Panc1 (cell line): ENCODE results near the gene TK2.

Source experiments
- CTCF ChIP-seq: fragments of 450-650 bp; IDR thresholded peaks from 2 replicates; pipeline ENCODE4 v1.5.1; 2017; ENCODE audit warnings: mild to moderate bottlenecking
- POLR2AphosphoS5 ChIP-seq: IDR thresholded peaks from 2 replicates; pipeline ENCODE4 v1.6.1; 2012; ENCODE audit warnings: mild to moderate bottlenecking, low read depth, low read length, moderate library complexity
- SIN3A ChIP-seq: IDR thresholded peaks from 2 replicates; pipeline ENCODE4 v1.6.1; 2012; ENCODE audit warnings: low read depth, mild to moderate bottlenecking, low read length, moderate library complexity, borderline replicate concordance; ENCODE audit not compliant: insufficient read depth
- TCF7L2 ChIP-seq: IDR thresholded peaks from 2 replicates; pipeline ENCODE4 v1.6.1; 2011; ENCODE audit warnings: mild to moderate bottlenecking, low read depth, low read length, inconsistent platforms
- TF ChIP-seq, protein P1 (sequence below), 2 experiments: IDR thresholded peaks; 2 replicates each; pipeline ENCODE4 v1.6.1; 2011 to 2012; ENCODE audit warnings: low read depth in 2 of 2, control low read depth in 1 of 2, low read length in 1 of 2, mild to moderate bottlenecking in 1 of 2, moderate library complexity in 1 of 2; ENCODE audit not compliant: insufficient read depth in 1 of 2

DNA sequence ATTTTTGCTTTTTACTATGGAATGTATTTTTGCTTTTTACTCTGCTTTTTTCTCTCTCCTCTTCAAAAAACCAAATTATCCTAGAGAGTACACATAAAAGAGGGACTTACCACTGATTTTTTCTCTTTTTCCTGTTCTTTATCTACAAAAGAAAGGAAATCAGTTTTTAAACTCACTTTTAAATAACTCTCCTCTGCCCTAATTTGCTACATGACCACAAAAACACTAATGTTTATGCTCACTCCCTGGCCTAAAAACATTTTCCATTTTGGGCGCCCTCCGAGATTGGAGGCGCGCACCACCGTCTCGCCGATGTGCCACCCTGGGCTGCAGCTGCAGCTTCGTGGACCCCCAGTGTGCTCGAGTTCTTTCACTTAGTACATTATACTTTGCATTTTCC, 1.1 kb downstream of the TK2 start:
- TF ChIP-seq CTCF, result no peak
- TF ChIP-seq SIN3A, result no peak
- TF ChIP-seq, protein P1, sequence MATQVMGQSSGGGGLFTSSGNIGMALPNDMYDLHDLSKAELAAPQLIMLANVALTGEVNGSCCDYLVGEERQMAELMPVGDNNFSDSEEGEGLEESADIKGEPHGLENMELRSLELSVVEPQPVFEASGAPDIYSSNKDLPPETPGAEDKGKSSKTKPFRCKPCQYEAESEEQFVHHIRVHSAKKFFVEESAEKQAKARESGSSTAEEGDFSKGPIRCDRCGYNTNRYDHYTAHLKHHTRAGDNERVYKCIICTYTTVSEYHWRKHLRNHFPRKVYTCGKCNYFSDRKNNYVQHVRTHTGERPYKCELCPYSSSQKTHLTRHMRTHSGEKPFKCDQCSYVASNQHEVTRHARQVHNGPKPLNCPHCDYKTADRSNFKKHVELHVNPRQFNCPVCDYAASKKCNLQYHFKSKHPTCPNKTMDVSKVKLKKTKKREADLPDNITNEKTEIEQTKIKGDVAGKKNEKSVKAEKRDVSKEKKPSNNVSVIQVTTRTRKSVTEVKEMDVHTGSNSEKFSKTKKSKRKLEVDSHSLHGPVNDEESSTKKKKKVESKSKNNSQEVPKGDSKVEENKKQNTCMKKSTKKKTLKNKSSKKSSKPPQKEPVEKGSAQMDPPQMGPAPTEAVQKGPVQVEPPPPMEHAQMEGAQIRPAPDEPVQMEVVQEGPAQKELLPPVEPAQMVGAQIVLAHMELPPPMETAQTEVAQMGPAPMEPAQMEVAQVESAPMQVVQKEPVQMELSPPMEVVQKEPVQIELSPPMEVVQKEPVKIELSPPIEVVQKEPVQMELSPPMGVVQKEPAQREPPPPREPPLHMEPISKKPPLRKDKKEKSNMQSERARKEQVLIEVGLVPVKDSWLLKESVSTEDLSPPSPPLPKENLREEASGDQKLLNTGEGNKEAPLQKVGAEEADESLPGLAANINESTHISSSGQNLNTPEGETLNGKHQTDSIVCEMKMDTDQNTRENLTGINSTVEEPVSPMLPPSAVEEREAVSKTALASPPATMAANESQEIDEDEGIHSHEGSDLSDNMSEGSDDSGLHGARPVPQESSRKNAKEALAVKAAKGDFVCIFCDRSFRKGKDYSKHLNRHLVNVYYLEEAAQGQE (IDR thresholded peaks at IDR 0.05; ENCODE audit: insufficient read depth in 1 of 2, low read depth in 2 of 2, low read length in 1 of 2), result no peak
- TF ChIP-seq POLR2AphosphoS5, result no peak
- TF ChIP-seq TCF7L2, result no peak
